ENCODE measurements around the gene MGMT. TPM values are rescaled to one million over a fixed set of nuclear protein-coding genes. Genes with fewer than 3 reads are reported as not detected.

The MGMT gene
- total and polyA plus RNA-seq, 9 of the 15 experiments (the other 6 are each of a cell fraction or from before 2014, with no cell fraction given) = 0.03 to 0.29 (median 0.11) TPM; not detected in 4

GRCh38 chr10:129695671-129696070, 228.6 kb downstream of the MGMT start:
- ChIA-PET CTCF (ENCODE audit: low intra/inter-chr PET ratio) (no interaction called here), POLR2A (no interaction called here)
- Histone ChIP-seq H3K4me2 (ENCODE audit: insufficient read depth, low read length) (no peak overlapping the region), H3K27ac (ENCODE audit: extremely low read depth, low read depth, low read length) (no peak overlapping the region), H3K27me3 (ENCODE audit: control insufficient read depth in 2 of 2, insufficient read depth in 2 of 2, low read length in 2 of 2) (peaks cover 0 to 9% of the 10 kb centered on the region in 2 experiments; a peak in 1 of 5 replicates), H3K4me3 (no peak overlapping the region), H3K9me1 (ENCODE audit: control insufficient read depth, insufficient read depth, low read length) (no peaks in the 10 kb centered on the region), H4K20me1 (replicated peaks; ENCODE audit: control insufficient read depth, insufficient read depth, low read length) (no peaks in the 10 kb centered on the region), H3K9me3 (replicated peaks; ENCODE audit: control insufficient read depth, insufficient read depth, low read depth, low read length) (no peaks in the 10 kb centered on the region), H3K79me2 (ENCODE audit: control insufficient read depth, insufficient read depth, low read length) (no peaks in the 10 kb centered on the region), H3K9ac (ENCODE audit: insufficient read depth in 1 of 2, low read depth in 2 of 2, low read length in 2 of 2) (no peak overlapping the region), H3K4me1 (replicated peaks in 1 of 2; ENCODE audit: control insufficient read depth in 2 of 2, insufficient read depth in 2 of 2, low read length in 2 of 2) (no peaks in the 10 kb centered on the region), H2AFZ (ENCODE audit: low read depth, low read length) (no peak overlapping the region), H3K36me3 (ENCODE audit: control insufficient read depth, insufficient read depth, low read length) (no peaks in the 10 kb centered on the region)
- ATAC-seq = no peak
- TF ChIP-seq ZNF239 (CRISPR knock-in tag; IDR thresholded peaks at IDR 0.05) = peak; percentile 88
- no peak for TF ChIP-seq ELF2 (CRISPR knock-in tag; IDR thresholded peaks at IDR 0.05)
- no peak for DNase-seq (ENCODE audit: extremely low read depth in 1 of 4, low spot score in 3 of 4)
- intact Hi-C loops (cut with micrococcal nuclease) = no loop called here
- BruUV-seq (replicated peaks) = no TSS peak
- WGBS (ENCODE audit: insufficient coverage, low coverage, missing lambda C conversion rate) = 1% methylated on average over 12 of the region's 13 CpGs
- in situ Hi-C loops (cut with MboI) = no loop called here
- FAIRE-seq = no peak

GRCh38 chr10:129696636-129697035, 229.6 kb downstream of the MGMT start:
- FAIRE-seq = no peak
- no peak for DNase-seq (ENCODE audit: extremely low read depth in 1 of 4, low spot score in 3 of 4)
- POLR2A ChIA-PET = no interaction called here

More at GRCh38 chr10:129696636-129697035, 229.6 kb downstream of the MGMT start:
- no peak overlapping the region for H3K9ac ChIP-seq (ENCODE audit: insufficient read depth in 1 of 2, low read depth in 2 of 2, low read length in 2 of 2)
- H3K9me1 ChIP-seq (ENCODE audit: control insufficient read depth, insufficient read depth, low read length) = no peaks in the 10 kb centered on the region
- H3K4me2 ChIP-seq (ENCODE audit: insufficient read depth, low read length) = no peak overlapping the region
- no peaks in the 10 kb centered on the region for H3K79me2 ChIP-seq (ENCODE audit: control insufficient read depth, insufficient read depth, low read length)
- H3K27me3 ChIP-seq (ENCODE audit: control insufficient read depth in 2 of 2, insufficient read depth in 2 of 2, low read length in 2 of 2) = peaks cover 0 to 17% of the 10 kb centered on the region in 2 experiments; a peak in 2 of 5 replicates
- H3K4me1 ChIP-seq (replicated peaks in 1 of 2; ENCODE audit: control insufficient read depth in 2 of 2, insufficient read depth in 2 of 2, low read length in 2 of 2) = no peaks in the 10 kb centered on the region
- no peaks in the 10 kb centered on the region for H4K20me1 ChIP-seq (replicated peaks; ENCODE audit: control insufficient read depth, insufficient read depth, low read length)
- no peak overlapping the region for H3K27ac ChIP-seq (ENCODE audit: extremely low read depth, low read depth, low read length)
- TF ChIP-seq CXXC5 (CRISPR knock-in tag; IDR thresholded peaks at IDR 0.05) = no peak
- TF ChIP-seq BRF2 (IDR thresholded peaks at IDR 0.05; ENCODE audit: borderline replicate concordance, insufficient read depth, insufficient read length) = no peak
- TF ChIP-seq SOX6 (IDR thresholded peaks at IDR 0.05) = no peak
- TF ChIP-seq TSHZ1 (CRISPR knock-in tag; IDR thresholded peaks at IDR 0.05) = no peak
- TF ChIP-seq, protein P1, sequence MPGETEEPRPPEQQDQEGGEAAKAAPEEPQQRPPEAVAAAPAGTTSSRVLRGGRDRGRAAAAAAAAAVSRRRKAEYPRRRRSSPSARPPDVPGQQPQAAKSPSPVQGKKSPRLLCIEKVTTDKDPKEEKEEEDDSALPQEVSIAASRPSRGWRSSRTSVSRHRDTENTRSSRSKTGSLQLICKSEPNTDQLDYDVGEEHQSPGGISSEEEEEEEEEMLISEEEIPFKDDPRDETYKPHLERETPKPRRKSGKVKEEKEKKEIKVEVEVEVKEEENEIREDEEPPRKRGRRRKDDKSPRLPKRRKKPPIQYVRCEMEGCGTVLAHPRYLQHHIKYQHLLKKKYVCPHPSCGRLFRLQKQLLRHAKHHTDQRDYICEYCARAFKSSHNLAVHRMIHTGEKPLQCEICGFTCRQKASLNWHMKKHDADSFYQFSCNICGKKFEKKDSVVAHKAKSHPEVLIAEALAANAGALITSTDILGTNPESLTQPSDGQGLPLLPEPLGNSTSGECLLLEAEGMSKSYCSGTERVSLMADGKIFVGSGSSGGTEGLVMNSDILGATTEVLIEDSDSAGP (CRISPR knock-in tag; IDR thresholded peaks at IDR 0.05) = no peak
- TF ChIP-seq, protein P2, sequence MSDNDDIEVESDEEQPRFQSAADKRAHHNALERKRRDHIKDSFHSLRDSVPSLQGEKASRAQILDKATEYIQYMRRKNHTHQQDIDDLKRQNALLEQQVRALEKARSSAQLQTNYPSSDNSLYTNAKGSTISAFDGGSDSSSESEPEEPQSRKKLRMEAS (CRISPR knock-in tag; IDR thresholded peaks at IDR 0.05) = no peak
- intact Hi-C loops (cut with micrococcal nuclease) (no loop called here), in situ Hi-C loops (cut with MboI) (no loop called here)
- no peaks in the 10 kb centered on the region for H3K9me3 ChIP-seq (replicated peaks; ENCODE audit: control insufficient read depth, insufficient read depth, low read depth, low read length)
- H3K4me3 ChIP-seq = no peak overlapping the region
- 0% methylated on average over 5 of the region's 7 CpGs for WGBS (ENCODE audit: insufficient coverage, low coverage, missing lambda C conversion rate)
- CTCF ChIA-PET (ENCODE audit: low intra/inter-chr PET ratio) = no interaction called here
- no peak for ATAC-seq
- no peak overlapping the region for H2AFZ ChIP-seq (ENCODE audit: low read depth, low read length)
- BruUV-seq (replicated peaks) = no TSS peak
- no peaks in the 10 kb centered on the region for H3K36me3 ChIP-seq (ENCODE audit: control insufficient read depth, insufficient read depth, low read length)

Data from K562 (cell line).